ENCODE measurements around the gene GPN3.
"Not testable (repeated sequence)": the region's sequence is repeated elsewhere in the genome, so short reads cannot be mapped to it uniquely, and the experiment has no call there.

Gene GPN3

DNA sequence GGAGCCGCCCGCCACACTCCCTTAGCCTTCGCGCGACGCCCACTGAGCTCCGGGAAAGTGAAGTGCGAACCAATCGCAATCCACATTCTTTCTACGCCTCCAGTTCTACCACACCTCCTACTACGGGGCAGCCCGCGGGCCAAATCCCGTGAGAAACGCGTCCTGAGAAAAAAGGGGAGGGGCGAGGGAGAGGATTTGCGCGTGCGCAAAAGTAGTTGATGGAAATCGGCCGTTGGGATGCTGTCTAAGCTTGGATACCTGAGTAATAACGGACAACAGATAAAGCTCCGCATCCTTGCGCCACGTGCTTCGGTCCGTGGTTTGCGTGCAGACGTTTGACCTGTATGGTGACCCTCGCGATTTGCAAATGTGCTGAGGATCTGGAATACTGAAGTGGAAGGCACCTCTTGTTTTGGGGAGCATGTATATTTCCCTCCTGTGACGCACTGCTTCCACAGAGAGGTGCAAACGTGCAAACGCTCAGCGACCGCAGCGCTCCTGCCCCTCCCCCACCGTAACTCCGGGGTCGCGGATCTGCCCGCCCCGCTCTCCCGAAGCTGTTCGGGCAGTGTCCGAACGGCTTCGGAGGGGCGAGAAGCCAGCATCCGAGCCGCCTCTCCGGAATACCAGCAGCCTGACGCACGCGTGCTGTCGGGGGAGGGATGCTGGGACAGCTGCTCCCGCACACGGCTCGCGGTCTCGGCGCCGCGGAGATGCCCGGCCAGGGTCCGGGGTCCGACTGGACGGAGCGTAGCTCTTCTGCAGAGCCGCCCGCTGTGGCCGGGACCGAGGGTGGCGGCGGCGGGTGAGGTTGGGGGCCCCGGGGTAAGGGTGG, at the start of gene GPN3, which contains the start of gene FAM216A:
Gene GPN3 (minus strand): TSS at position 44 of the 835 bp plus-strand sequence. CDS start 54 bp downstream, outside the sequence.
Gene FAM216A (plus strand): TSS at position 632 of the 835 bp plus-strand sequence. CDS start 31 bp downstream, at position 663.
- peak; percentile 99 for DNase-seq

DNA sequence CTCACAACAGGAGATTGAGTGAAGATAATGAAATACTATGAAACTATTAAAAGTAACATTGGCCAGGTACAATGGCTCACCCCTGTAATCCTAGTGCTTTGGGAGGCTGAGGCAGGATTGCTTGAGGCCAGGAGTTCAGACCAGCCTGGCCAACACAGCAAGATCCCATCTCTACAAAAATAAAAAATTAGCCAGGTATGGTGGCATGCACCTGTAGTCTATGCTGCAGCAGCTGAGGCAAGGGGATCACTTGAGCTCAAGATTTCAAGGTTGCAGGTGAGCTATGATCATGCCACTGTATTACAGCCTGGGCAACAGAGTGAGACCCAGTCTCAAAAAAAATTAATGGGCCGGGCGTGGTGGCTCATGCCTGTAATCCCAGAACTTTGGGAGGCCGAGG, 48.9 kb upstream of the GPN3 start:
- no peak for DNase-seq

DNA sequence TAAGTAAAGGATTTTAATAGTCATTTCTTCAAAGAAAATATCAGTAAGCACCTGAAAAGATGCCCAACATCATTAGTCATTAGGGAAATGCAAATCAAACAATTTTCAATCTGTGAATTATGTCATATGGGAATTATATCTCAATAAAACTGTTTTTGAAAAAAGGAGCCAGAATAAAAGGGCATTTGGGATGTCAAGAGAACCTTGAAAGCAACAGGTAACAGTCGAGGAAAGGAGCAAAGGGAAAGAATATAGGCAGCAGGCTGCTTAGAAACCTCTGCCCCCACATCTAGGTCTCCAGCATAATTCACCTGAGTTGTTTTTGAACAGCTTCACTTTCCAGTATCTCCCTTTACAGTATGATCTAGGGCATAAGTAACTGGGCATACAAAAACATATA, 46.3 kb upstream of the GPN3 start:
- DNase-seq, result no peak

DNA sequence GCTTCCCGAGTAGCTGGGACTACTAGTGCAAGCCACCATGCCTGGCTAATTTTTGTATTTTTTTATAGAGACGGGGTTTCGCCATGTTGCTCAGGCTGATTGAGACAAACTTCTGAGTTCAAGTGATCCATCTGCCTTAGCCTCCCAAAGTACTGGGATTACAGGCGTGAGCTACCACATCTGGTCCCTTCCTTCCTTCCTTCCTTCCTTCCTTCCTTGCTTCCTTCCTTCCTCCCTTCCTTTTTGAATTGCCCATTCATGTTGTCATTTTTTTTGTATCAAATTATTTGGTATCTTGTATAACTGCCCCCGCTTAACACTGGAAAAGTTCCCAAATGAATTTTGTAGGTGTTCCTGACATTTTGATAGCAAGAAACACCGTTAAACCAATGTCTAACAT, 45.8 kb upstream of the GPN3 start:
- DNase-seq, result no peak

DNA sequence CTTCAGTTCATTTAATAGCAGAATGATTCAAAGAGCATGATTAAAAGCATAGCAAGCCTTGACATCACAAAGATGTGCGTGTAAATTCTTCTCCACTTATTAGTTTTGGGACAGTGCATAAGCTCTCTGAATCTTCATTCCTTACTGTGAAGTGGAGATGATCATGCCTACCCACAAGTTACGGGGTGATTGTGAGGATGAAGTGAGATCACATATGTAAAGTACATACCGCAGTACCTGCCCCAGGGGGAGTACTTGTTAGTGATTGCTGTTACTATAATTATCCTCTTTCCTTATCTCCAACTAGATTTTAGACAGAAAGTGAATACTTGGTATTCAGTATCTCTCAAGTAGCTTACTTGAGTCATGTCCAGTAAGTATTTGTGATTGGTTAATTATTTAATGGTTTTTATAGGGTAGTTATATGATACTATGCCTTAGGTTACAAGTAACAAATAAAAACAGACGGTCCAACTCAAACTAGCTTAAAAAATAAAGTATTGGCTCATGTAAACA, 40.1 kb upstream of the GPN3 start:
- DNase-seq, result no peak

DNA sequence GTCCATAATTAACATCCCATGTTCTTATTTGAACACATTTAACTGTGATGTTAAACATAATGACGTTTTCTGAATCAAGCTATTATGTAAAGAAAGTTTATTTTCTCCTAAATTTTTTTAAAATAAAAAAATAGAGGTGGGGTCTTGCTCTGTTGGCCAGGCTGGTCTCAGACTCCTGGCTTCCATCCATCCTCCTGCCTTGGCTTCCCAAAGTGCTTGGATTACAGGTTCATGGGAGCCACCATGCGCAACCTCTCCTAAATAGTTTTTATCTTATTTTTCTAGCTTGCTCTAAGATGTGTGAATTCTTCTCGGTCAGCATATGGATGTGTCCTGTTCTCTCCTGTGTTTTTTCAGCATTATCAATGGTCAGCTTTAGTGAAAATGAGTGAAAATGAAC, 37.3 kb upstream of the GPN3 start:
- DNase-seq, result no peak

DNA sequence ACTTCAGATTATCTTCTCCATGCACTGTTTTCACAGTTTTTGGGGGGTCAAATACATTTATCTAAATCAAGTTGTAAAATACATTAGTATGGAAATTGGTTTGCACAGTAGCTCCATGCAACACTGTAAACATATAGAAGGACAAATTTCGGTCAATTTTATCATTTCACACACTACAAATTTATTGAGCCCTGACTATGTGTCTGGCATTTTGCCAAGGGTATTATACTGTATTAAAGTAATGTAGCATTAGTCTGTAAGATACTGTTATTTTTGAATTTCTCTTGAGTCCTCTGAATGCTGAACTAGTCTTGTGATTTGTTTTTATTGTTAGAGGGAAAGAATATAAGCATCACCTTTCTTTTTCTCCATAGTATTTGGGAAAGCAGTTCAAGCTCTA, 35.4 kb upstream of the GPN3 start:
- no peak for DNase-seq

DNA sequence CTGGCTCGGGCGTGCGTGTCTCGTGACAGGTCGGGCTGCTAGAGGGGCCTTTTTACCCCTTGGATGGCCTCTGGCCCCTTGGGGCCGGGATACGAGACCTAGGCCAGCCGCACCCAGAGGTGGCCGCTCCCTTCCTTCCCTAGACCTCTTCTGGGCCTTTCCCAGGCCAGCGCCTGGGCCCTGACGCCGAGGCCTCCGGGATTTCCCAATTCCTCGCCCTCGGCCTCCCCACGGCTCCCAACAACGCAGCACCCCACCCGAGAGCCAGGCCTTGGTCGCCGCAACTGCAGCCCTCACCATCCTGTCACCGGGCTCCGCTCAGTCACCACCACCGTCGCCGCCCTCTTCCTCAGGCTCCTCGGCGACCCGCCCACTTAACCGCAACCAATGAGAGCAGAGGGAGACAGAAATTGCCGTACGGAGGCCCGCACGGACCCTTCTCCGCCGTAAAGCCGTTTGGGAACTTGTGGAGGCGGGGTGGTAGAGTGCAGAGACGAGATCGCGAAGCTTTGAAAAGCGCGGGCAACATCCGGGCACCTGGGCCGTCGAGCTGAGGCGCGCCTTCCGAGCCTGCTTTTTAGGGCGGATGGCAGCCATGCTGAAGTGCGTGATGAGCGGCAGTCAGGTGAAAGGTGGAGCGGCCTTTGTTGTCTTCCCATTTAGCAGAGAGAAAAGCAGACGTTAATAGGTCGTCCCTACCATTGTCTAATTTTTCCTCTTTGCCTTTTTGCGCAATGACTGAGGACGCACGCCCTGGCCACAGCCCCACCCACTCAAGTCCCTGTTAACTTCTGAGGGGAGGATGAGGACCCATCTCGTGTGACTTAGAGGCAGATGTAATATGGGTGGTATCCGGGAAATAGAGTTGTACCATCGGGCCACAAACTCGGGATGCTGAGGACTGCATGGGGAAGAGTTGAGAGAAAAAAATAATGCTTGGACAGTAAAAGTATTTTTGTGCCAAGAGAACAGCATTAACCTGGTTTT, 34.0 kb upstream of the GPN3 start, which contains the start of the genes RAD9B and VPS29:
Gene RAD9B (plus strand): TSS at position 580 of the 987 bp plus-strand sequence. CDS start 7 bp downstream, at position 587.
Gene VPS29 (minus strand): TSS at position 360 of the 987 bp plus-strand sequence. CDS start 60 bp downstream, at position 300.
- peak; percentile 99 for DNase-seq

DNA sequence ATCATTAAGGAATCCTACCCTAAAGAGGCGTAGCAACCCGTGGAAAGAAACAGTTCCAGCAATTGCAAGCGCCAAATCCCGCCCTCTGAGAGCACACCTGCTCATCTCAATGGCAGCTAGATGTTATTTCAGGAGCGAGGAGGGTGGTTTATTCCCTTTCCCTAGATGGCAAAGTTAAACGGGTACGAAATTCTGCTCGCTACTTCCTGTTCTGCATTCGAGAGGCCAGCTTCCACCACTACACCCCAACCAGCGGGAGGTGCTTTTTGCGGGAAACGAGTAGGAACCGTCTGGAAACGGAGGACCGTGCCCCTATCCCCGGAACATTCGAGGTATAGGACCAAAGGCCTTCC, 33.3 kb upstream of the GPN3 start:
- DNase-seq, result no peak

DNA sequence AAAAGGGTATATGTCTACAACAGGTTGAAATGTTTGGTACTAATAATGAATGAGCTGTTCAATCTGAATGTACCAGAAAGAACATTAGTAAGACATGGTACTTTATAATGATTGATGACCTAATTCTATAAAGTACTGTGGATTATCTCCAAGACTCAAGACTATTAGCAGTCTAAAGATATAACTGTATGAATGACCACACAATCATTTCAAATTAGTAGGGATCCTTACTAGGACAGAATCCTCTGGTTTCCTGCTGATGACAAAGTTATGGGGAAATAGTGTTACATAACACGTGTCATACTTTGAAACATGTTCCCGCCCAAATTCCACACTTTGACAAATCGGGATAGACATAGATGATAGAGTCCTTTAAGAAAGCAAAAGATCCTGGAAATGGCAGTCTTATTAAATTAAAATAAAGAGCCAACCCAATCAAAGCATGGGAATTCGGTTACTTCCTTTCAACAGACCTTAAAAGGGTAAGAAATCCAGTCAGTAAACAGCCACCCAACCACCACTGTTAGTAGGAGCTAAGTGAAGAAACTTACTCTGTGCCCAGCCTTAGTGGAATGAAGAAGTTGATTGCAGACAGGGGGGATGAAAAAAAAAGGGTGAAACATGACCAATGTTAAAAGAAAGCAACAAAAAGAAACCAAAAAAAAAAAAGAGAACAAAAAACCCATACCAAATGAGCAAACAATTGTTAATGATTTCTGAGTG, 31.1 kb upstream of the GPN3 start:
- DNase-seq, result no peak

DNA sequence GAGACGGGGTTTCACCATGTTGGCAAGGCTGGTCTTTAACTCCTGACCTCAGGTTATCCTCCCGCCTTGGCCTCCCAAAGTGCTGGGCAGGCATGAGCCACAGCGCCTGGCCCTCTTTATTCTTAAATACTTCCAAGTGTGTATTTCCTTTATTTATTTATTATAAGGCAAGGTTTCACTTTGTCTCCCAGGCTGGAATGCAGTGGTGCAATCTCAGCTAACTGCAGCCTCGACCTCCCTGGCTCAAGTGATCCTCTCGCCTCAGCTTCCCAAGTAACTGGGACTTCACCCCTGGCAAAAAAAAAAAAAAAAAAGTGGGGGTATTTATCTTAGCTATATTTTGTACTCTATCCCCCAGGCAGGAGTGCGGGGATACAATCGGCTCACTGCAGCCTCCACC, 7.4 kb upstream of the GPN3 start:
- no peak for DNase-seq

DNA sequence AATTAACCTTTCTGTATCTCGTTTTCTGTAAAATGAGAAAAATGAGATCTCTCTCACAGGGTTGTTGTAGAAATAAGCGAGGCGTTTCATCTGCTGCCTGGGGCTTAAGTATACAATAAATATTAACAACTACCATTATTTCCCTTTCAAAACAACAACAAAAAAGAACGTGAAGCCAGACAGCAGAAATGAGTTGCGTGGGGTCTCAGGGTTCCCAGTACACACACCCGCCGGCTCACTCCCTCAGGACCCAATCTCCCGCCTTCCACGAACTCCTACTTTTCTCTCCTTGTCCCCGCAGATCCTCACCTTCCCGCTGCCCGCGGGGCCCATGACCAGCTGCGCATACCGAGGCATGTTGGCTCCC, 227 bp downstream of the GPN3 start:
- DNase-seq, result no peak

DNA sequence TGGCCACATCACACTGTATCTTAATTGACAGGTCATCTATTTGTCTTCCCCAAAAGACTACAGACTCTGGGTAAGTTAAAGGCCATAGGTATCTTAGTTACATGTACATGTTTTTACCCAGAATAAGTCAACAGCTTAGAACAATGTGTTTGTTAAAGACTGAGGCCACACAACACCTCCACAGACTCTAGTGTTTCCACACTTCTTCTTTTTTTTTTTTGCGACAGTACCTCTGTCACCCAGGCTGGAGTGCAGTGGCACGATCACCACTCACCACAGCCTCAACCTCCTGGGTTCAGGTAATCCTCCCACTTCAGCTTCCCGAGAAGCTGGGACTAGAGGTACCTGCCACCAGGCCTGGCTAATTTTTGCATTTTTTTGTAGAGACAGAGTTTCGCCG, 1.3 kb downstream of the GPN3 start:
- no peak for DNase-seq

DNA sequence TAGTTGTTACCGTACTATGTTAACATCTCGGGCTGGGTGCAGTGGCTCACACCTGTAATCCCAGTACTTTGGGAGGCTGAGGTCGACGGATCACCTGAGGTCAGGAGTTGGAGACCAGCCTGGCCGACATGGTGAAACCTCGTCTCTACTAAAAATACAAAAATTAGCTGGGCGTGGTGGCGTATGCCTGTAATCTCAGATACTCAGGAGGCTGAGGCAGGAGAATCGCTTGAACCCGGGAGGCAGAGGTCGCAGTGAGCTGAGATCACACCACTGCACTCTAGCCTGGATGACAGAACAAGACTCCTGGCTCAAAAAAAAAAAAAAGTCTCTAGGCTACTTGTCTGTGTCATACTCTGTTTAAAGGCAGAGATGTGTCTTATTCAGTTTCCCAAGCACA, 2.3 kb downstream of the GPN3 start:
- DNase-seq, result not testable (repeated sequence)

DNA sequence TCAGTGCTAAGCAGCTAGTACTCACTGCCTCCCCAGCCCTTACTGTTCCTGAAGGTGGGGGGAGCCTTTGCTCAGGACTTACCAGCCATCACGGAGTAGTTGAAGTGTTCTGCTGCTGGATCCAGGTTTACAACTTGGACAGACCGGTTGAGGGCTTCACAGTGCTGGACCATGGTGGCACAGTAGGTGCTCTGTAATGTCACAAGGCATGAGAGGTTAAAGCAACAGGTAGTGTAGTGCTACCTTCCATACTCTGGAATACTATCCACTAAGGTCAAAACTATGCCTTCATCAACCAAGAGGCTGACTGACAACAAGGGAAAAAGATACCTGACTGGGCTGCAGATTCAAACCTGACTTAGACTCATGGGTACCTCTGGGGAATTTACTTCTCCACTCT, 3.0 kb downstream of the GPN3 start:
- no peak for DNase-seq

DNA sequence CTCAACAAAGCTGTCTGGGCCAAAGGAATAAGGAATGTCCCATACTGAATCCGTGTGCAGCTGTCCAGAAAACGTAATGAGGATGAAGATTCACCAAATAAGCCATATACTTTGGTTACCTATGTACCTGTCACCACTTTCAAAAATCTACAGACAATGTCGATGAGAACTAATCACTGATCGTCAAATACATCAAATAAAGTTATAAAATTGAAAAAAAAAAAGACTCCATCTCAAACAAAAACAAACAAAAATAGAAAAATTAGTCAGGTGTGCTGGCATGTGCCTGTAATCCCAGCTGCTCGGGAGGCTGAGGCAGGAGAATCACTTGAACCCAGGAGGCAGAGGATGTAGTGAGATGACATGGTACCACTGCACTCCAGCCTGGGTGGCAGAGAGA, 6.9 kb downstream of the GPN3 start:
- DNase-seq, result not testable (repeated sequence)

DNA sequence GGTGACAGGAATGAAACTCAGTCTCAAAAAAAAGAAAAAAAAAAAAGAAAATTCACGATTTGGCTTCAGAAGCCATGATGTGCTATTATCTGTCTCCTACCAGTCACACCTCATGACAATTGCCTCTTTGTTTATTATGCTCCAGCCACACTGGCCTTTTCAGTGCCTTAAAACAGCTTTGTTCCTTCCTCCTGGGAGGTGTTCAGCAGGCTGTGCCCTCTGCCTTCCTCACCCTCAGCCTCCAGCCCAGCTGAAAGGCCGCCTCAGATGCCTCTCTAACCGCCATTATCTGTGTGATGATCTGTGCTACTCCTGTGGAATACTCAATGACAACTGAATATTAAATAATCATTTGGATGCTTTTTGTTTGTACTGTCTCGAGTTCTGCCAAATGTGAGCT, 9.3 kb downstream of the GPN3 start:
- DNase-seq, result no peak

DNA sequence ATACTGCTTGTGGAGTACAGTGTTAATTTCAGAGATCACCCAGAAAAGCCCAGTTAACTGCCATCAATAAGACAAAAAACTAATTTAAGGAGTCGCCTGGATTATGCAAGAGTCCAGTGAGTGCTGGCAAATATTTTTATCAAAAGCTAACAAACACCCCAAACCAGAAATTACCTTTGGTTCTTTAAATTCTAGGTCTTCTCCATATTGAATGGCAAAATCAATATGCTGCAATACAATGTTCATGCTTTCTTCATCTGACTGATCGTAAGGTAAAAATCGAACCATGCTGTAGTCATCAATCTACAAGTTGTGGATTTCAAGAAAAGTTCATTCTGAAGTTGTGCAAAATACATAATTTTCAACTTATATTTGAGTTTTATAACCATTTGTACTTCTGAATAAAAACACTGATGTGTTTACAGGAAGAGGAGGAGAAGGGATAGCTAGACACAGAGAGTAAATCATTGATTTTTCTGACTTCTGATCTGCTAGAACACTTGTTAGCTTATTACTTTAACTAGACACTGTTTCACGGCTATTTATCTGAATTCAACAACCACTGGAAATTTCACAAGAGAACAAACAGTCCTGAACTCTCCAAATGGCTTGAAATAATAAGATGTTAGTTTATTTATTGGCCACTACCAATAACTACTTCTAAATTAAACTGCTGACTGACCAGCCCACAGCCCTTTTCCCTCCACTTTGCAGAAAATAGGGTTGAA, 14.3 kb downstream of the GPN3 start:
- no peak for DNase-seq

DNA sequence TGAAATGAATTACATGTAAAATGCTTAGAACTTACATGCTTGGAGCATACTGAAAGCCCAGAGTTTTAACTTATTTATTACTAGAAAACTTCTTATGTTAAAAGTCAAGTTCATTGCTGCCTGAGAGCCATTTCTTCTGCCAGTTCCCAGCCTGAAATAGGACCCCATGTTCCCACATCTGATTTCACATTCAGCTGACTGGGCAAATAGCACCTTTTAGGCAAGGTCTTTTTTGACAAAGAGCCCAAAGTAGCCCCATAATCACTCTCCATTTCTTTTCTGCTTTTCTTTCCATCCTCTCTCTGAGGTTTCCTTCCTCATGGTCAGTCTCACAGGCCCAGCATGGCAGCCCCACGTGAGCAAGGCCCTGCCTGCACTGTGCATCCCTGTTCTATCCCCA, 16.8 kb downstream of the GPN3 start:
- no peak for DNase-seq

DNA sequence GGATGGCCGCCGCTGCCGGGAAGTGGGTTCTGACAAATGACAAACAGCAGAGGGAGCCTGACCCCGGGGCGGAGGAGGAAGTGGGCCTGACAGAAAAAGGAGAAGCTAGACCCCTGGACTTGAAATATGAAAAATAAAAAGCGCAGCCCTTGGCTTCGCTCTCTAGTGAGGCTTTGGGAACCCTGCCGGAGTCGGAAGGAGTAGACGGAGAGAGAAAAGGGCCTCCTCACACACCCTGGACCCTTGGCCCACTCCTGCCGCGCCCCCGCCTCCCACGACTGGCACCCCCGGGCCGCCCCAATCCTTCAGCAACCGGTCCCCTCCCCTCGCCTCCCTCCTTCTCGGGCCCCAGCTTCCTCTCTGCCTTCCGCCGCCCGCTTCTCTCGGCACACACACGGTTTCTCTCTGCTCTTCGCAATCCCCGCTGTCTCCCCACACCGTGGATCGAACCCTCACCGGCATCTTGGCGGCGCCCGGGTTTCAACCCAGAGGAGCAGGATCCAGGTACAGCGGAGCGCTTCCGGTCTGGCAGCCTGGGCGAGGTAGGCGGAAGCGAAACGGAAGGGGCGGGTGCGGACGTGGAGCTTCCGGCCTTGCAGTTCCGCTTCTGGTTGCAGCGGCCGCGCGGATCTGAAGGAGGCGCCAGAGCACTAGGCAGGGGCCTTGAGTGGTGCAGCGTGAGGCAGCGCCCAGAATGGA, 18.1 kb downstream of the GPN3 start, which contains the start of gene ARPC3:
Gene ARPC3 (minus strand): TSS at position 539 of the 699 bp plus-strand sequence. CDS start 77 bp downstream, at position 462.
- peak; percentile 92 to 95 for DNase-seq

DNA sequence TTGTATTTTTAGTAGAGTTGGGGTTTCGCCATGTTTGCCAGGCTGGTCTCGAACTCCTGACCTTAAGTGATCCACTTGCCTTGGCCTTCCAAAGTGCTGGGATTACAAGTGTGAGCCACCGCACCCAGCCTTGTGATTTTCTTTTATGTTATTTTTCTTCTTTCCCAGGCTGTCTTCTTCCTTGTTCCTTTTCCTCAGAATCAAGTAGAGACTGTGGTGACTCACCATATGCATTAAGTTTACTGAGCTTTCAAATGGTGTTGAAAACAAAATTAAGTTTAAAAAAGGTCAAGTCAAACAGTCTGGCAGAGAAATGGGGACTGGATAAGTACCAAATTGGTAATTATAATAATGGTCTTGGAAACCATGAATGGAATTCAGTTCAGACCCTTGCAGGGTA, 23.6 kb downstream of the GPN3 start:
- DNase-seq, result no peak

Data from NCI-H1930 (cell line).